ENCODE data around the gene PDZK1. TPM values are rescaled to one million over a fixed set of nuclear protein-coding genes. Genes with fewer than 3 reads are reported as not detected.

PDZK1 gene
- total RNA-seq (2021) (0.39 and 0.52 TPM in 2 replicates), Bru-seq, nascent RNA (percentile 26 among the genes with signal in this experiment), BruChase-seq, experiment 1, labeled RNA remaining after a 2-hour chase (percentile 37 among the genes with signal in this experiment), BruChase-seq, experiment 2, labeled RNA remaining after a 6-hour chase (percentile 48 among the genes with signal in this experiment)
- long read RNA-seq = 0 reads

DNA sequence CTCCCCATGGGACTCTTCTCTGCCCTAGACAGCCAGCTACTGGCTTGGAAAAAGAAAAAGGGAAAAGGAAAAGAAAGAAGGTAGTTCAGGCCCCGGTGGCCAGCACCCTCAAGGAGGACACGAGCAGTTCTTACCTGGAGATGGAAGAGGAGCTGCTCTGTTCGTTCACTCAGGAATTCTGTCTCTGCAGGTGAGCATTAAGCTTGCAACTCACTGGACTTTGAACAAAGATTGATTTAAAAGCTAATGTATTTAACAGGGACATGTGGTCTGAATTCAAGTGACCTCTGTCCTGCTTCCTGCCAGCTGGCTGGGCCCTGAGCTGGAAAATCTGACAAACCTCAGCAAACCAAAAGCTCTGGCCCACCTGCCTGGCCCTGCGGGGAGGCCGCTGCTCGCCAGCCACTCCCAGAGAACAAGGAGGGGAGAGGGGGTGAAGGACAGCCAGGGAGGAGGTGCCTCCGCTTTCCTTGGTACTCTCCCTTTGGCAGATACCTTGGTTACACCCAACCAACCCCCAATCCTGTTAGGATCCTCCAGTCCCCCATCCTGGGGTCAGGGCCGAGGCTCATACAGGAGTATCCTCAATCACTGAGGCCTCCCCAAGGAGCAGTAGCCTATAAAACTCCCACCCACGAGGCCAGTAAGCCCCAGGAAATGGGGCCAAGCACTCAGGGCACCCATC, at the start of gene PDZK1:
Gene PDZK1 (minus strand): TSS at position 186 of the 685 bp plus-strand sequence. CDS start 19,347 bp downstream, outside the sequence.
- ChIA-PET CTCF (no interaction called here), POLR2A (ENCODE audit: low non-redundant PET) (no interaction called here)
- Histone ChIP-seq H3K4me3 (ENCODE audit: low read depth, low read length, poor library complexity, severe bottlenecking) (no peak within 1 kb of the TSS), H3K4me1 (ENCODE audit: insufficient read depth, low read length, poor library complexity, severe bottlenecking) (no peaks in the 10 kb centered on the region), H3K27me3 (replicated peaks; ENCODE audit: insufficient read depth, low read depth, low read length, poor library complexity) (no peaks in the 10 kb centered on the region), H3K36me3 (ENCODE audit: insufficient read depth, low read length, poor library complexity, severe bottlenecking) (no peaks in the 10 kb centered on the region), H3K27ac (ENCODE audit: low read depth, low read length, poor library complexity, severe bottlenecking) (no peak within 1 kb of the TSS), H3K9me3 (ENCODE audit: low read depth, low read length, poor library complexity, severe bottlenecking) (no peaks in the 10 kb centered on the region)
- no TSS peak for BruUV-seq (replicated peaks)
- no peak for TF ChIP-seq EZH2 (IDR thresholded peaks at IDR 0.05; ENCODE audit: borderline replicate concordance, low read depth, low read length, poor library complexity, severe bottlenecking)
- TF ChIP-seq, protein P1, sequence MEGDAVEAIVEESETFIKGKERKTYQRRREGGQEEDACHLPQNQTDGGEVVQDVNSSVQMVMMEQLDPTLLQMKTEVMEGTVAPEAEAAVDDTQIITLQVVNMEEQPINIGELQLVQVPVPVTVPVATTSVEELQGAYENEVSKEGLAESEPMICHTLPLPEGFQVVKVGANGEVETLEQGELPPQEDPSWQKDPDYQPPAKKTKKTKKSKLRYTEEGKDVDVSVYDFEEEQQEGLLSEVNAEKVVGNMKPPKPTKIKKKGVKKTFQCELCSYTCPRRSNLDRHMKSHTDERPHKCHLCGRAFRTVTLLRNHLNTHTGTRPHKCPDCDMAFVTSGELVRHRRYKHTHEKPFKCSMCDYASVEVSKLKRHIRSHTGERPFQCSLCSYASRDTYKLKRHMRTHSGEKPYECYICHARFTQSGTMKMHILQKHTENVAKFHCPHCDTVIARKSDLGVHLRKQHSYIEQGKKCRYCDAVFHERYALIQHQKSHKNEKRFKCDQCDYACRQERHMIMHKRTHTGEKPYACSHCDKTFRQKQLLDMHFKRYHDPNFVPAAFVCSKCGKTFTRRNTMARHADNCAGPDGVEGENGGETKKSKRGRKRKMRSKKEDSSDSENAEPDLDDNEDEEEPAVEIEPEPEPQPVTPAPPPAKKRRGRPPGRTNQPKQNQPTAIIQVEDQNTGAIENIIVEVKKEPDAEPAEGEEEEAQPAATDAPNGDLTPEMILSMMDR (conservative IDR thresholded peaks at IDR 0.05; ENCODE audit: low read depth, low read length) = no peak
- DNase-seq (ENCODE audit: low spot score) = no peak
- intact Hi-C loops (cut with micrococcal nuclease; ENCODE audit: unreplicated experiment) = no loop called here

- ChIA-PET CTCF (no interaction called here), POLR2A (ENCODE audit: low non-redundant PET) (no interaction called here)
- peak; percentile 67 for DNase-seq (ENCODE audit: low spot score)
- peaks cover 12% of the 10 kb centered on the region for H3K36me3 ChIP-seq (ENCODE audit: insufficient read depth, low read length, poor library complexity, severe bottlenecking)
- intact Hi-C loops (cut with micrococcal nuclease; ENCODE audit: unreplicated experiment) = no loop called here
- no TSS peak for BruUV-seq (replicated peaks)
- no peak for TF ChIP-seq EZH2 (IDR thresholded peaks at IDR 0.05; ENCODE audit: borderline replicate concordance, low read depth, low read length, poor library complexity, severe bottlenecking)
- TF ChIP-seq, protein P1 (conservative IDR thresholded peaks at IDR 0.05; ENCODE audit: low read depth, low read length) = no peak
- H3K9me3 ChIP-seq (ENCODE audit: low read depth, low read length, poor library complexity, severe bottlenecking) = no peaks in the 10 kb centered on the region
- no peaks in the 10 kb centered on the region for H3K27me3 ChIP-seq (replicated peaks; ENCODE audit: insufficient read depth, low read depth, low read length, poor library complexity)
- H3K4me3 ChIP-seq (ENCODE audit: low read depth, low read length, poor library complexity, severe bottlenecking) = no peak overlapping the region
- peaks cover 26% of the 10 kb centered on the region for H3K4me1 ChIP-seq (ENCODE audit: insufficient read depth, low read length, poor library complexity, severe bottlenecking)
- H3K27ac ChIP-seq (ENCODE audit: low read depth, low read length, poor library complexity, severe bottlenecking) = peak overlapping the region; percentile 41
Observed at GRCh38 chr1:145751491-145752037, 44.4 kb upstream of the PDZK1 start.

DNA sequence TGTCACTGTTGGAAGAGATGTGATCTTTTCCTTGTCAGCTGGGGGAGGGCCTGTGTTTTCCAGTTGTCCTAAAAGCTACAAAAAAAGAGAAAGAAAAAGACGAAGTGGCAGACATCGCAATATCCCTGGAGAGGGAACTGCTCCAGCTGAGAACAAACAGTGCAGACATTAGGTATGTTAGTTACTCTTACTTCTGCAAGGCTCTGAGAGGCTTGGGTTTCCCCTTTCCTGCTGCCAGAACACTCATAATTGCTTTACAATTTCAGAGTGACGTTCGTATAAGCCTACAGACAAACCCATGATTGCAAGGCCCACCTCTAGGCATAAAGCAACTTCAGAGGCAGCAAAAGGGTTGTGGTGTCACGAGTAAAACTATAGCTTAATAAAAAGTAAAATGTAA, 43.3 kb upstream of the PDZK1 start:
- no TSS peak for BruUV-seq (replicated peaks)
- peaks cover 14% of the 10 kb centered on the region for H3K36me3 ChIP-seq (ENCODE audit: insufficient read depth, low read length, poor library complexity, severe bottlenecking)
- TF ChIP-seq EZH2 (IDR thresholded peaks at IDR 0.05; ENCODE audit: borderline replicate concordance, low read depth, low read length, poor library complexity, severe bottlenecking) = no peak
- TF ChIP-seq, protein P1 (conservative IDR thresholded peaks at IDR 0.05; ENCODE audit: low read depth, low read length) = no peak
- peak overlapping the region; percentile 41 for H3K27ac ChIP-seq (ENCODE audit: low read depth, low read length, poor library complexity, severe bottlenecking)
- peaks cover 26% of the 10 kb centered on the region for H3K4me1 ChIP-seq (ENCODE audit: insufficient read depth, low read length, poor library complexity, severe bottlenecking)
- no peaks in the 10 kb centered on the region for H3K9me3 ChIP-seq (ENCODE audit: low read depth, low read length, poor library complexity, severe bottlenecking)
- intact Hi-C loops (cut with micrococcal nuclease; ENCODE audit: unreplicated experiment) = no loop called here
- H3K27me3 ChIP-seq (replicated peaks; ENCODE audit: insufficient read depth, low read depth, low read length, poor library complexity) = no peaks in the 10 kb centered on the region
- ChIA-PET POLR2A (ENCODE audit: low non-redundant PET) (no interaction called here), CTCF (interaction anchor here (0.6 kb wide), 1 partner anchor 262 kb away, joined by 7 read pairs; no protein-coding TSS in a partner anchor)
- H3K4me3 ChIP-seq (ENCODE audit: low read depth, low read length, poor library complexity, severe bottlenecking) = no peak overlapping the region
- peak; percentile 32 for DNase-seq (ENCODE audit: low spot score)
